Measurements from ENCODE around the gene MYL11. TPM values are rescaled to one million over a fixed set of nuclear protein-coding genes. Genes with fewer than 3 reads are reported as not detected.

MYL11 gene
- total RNA-seq, 2 experiments from 2014 or later: 0.67 to 0.86 TPM

DNA sequence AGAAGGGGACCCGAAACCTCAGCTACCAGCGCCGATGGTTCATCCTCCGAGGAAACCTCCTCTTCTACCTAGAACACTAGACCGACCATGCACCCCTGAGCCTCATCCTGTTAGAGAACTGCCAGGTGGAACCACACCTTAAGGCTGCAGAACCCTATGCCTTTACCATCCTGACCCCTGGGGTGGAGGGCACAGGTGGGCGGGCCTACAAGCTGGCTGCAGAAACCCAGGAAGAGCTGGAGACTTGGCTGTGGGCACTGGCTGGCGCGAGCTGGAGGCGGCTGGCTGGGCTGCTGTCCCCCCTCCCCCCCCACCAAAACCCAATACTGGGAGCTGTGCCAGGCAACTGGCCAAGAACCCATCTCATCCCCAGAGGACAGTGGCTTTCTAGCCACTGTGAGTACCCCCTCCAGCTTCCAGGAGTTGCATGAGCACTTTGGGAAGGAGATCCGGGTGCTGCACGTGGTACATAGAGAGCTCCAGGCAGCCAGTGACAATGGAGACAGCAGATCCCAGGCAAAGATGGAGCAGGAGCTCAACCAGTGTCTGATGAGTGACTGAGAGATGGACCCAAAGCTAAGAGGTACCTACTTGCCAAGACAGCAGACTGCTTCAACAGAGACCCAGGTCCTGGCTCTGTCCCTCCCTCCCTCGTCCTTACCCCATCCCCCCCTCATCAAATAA is 18.1 kb upstream of the MYL11 start:
- H3K9me3 Mint-ChIP-seq: no peaks in the 10 kb centered on the region
- H3K4me1 Mint-ChIP-seq (ENCODE audit: low read depth): peaks cover 36% of the 10 kb centered on the region
- H3K4me3 Mint-ChIP-seq: peak overlapping the region; percentile 94
- no peaks in the 10 kb centered on the region for H3K27me3 Mint-ChIP-seq (ENCODE audit: low read depth)
- CTCF ChIA-PET: interaction anchor here (0.9 kb wide), 1 partner anchor 53 kb away, joined by 3 read pairs; no protein-coding TSS in a partner anchor
- peak overlapping the region; percentile 96 for H3K27ac Mint-ChIP-seq
- H3K36me3 Mint-ChIP-seq (ENCODE audit: low read depth): peaks cover 22% of the 10 kb centered on the region
- DNase-seq: no peak
- intact Hi-C loops (cut with micrococcal nuclease): no loop called here

DNA sequence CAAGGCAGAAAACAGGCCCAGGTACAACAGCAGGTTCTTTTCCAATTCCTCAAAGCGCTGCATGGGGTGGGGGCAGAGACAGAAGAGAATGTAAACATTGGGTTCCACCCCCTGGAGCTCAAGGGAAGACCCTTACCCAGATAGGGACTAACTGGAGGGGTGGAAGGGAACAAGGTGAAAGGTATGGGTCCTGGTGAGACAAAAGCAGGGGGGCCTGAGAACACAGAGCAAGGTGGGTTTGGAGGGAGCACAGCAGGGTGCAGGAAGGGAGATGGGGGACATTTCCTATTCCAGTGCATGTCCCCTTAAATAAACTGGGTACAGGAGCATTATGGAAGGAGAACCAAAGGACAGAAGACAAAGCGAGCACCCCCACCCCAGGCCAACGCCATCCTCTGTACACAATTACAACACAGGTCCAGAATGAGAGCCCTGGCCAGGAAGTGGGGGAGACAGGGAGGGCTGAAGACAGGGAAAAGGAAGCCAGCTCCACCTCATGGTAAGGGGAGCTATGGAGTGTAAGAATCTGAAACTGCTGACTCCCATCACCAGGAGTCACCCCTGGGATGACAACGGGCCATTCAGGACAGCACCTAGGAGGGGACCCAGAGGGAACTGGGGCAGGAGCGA is 17.4 kb upstream of the MYL11 start:
- no peak for DNase-seq
- no peak overlapping the region for H3K4me3 Mint-ChIP-seq
- no peaks in the 10 kb centered on the region for H3K27me3 Mint-ChIP-seq (ENCODE audit: low read depth)
- peaks cover 35% of the 10 kb centered on the region for H3K4me1 Mint-ChIP-seq (ENCODE audit: low read depth)
- H3K36me3 Mint-ChIP-seq (ENCODE audit: low read depth): peaks cover 20% of the 10 kb centered on the region
- peak overlapping the region; percentile 66 for H3K27ac Mint-ChIP-seq
- CTCF ChIA-PET: interaction anchor here (0.9 to 1.9 kb wide), 2 partner anchors 10 to 52 kb away, joined by 3 to 7 read pairs; no protein-coding TSS in a partner anchor
- H3K9me3 Mint-ChIP-seq: no peaks in the 10 kb centered on the region
- intact Hi-C loops (cut with micrococcal nuclease): no loop called here

DNA sequence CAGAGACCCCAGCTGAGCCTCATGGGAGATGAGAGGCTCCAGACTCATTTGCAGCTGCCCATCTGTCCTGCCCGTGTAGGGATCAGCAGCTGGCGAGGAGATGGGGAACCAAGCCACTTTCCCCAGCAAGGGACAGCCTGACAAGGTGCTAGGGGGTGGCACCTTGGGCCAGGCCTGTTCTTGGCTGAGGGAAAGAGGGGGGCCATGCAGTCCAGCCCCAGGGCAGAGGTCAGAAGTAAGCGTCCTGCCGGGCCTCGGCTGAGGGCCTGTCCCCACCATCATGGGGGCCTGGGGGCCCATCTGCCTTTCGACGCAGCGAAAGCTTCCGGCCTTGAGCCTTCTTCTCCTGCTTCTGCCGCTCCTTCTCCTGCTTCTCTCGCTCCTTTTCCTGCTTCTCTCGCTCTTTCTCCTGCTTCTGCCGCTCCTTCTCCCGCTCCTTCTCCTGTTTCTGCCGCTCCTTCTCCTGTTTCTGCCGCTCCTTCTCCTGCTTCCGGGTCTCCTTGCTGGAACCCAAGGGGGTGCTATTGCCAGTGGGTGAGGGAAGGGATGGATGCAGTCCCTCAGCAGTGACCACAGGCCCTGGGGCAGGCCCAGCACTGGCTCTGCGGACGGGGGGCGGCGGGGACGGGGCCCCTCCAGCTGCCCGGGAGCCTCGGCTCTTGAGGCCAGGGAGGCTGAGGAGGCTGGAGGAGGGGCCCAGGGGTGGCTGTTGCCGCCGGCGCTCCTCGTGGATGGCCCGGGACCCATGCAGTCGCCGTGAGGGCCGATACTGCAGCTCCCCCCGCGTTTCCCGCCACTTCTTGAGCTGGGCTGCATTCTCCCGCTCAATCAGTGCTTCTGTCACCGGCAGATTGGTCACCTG is 16.7 kb upstream of the MYL11 start:
- no peaks in the 10 kb centered on the region for H3K27me3 Mint-ChIP-seq (ENCODE audit: low read depth)
- peaks cover 20% of the 10 kb centered on the region for H3K36me3 Mint-ChIP-seq (ENCODE audit: low read depth)
- peaks cover 31% of the 10 kb centered on the region for H3K4me1 Mint-ChIP-seq (ENCODE audit: low read depth)
- intact Hi-C loops (cut with micrococcal nuclease): no loop called here
- no peak overlapping the region for H3K4me3 Mint-ChIP-seq
- CTCF ChIA-PET: interaction anchor here (1.9 kb wide), 1 partner anchor 9 kb away, joined by 7 read pairs; no protein-coding TSS in a partner anchor
- no peak for DNase-seq
- peak overlapping the region; percentile 66 for H3K27ac Mint-ChIP-seq
- H3K9me3 Mint-ChIP-seq: no peaks in the 10 kb centered on the region

DNA sequence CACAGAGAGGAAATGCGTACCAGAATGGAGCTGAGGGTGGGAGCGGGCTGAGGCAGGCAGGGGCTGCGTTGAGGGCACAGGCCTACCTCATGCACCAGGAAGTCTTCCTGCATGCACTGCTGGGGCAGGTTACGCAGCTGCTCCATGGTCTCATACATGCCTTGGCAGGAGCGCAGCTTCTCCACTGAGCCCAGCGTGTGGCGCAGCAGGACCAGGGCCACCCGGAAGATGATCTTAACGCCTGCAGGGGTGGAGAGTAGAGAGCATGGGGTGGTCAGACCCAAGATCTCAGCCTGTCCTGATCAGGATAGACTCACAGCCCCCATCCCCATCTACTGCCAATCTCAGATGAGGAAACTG is 16.0 kb upstream of the MYL11 start:
- Mint-ChIP-seq H3K27me3 (ENCODE audit: low read depth) (no peaks in the 10 kb centered on the region), H3K9me3 (no peaks in the 10 kb centered on the region), H3K4me1 (ENCODE audit: low read depth) (peaks cover 26% of the 10 kb centered on the region), H3K27ac (no peak overlapping the region), H3K4me3 (no peak overlapping the region), H3K36me3 (ENCODE audit: low read depth) (peaks cover 17% of the 10 kb centered on the region)
- intact Hi-C loops (cut with micrococcal nuclease): no loop called here
- DNase-seq: no peak
- CTCF ChIA-PET: interaction anchor here (1.9 kb wide), 1 partner anchor 9 kb away, joined by 7 read pairs; no protein-coding TSS in a partner anchor

- CTCF ChIA-PET: interaction anchor here (1.9 kb wide), 1 partner anchor 8 kb away, joined by 7 read pairs; no protein-coding TSS in a partner anchor
- no peaks in the 10 kb centered on the region for H3K9me3 Mint-ChIP-seq
- H3K27ac Mint-ChIP-seq: peak overlapping the region; percentile 61
- no peak for DNase-seq
- intact Hi-C loops (cut with micrococcal nuclease): no loop called here
- H3K4me3 Mint-ChIP-seq: no peak overlapping the region
- H3K4me1 Mint-ChIP-seq (ENCODE audit: low read depth): peaks cover 20% of the 10 kb centered on the region
- peaks cover 16% of the 10 kb centered on the region for H3K36me3 Mint-ChIP-seq (ENCODE audit: low read depth)
- no peaks in the 10 kb centered on the region for H3K27me3 Mint-ChIP-seq (ENCODE audit: low read depth)
Measured at GRCh38 chr16:30358990-30359870, 15.4 kb upstream of the MYL11 start.

DNA sequence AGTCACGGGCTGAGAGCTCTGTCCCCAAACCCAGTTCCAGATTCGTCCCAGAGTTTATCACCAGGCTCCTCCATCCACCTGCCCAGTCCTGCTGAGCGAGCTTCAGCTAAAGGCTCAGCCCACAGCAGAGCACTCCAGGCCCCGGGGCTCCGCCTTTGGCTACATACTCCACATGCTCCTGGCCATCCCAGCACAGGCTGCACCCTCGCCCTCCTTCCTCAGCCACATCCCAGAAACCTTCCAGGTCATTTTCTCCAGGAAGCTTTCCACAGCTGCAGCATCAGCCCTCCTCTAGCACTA is 14.8 kb upstream of the MYL11 start:
- CTCF ChIA-PET: no interaction called here
- Mint-ChIP-seq H3K36me3 (ENCODE audit: low read depth) (peaks cover 13% of the 10 kb centered on the region), H3K27me3 (ENCODE audit: low read depth) (no peaks in the 10 kb centered on the region), H3K27ac (no peak overlapping the region), H3K4me1 (ENCODE audit: low read depth) (peaks cover 16% of the 10 kb centered on the region), H3K9me3 (no peaks in the 10 kb centered on the region), H3K4me3 (no peak overlapping the region)
- intact Hi-C loops (cut with micrococcal nuclease): no loop called here
- DNase-seq: no peak

GRCh38 chr16:30361180-30361579 is 13.4 kb upstream of the MYL11 start:
- intact Hi-C loops (cut with micrococcal nuclease): no loop called here
- H3K4me3 Mint-ChIP-seq: no peak overlapping the region
- H3K9me3 Mint-ChIP-seq: no peaks in the 10 kb centered on the region
- no peaks in the 10 kb centered on the region for H3K27me3 Mint-ChIP-seq (ENCODE audit: low read depth)
- no peak overlapping the region for H3K27ac Mint-ChIP-seq
- peaks cover 19% of the 10 kb centered on the region for H3K4me1 Mint-ChIP-seq (ENCODE audit: low read depth)
- H3K36me3 Mint-ChIP-seq (ENCODE audit: low read depth): peaks cover 19% of the 10 kb centered on the region
- CTCF ChIA-PET: no interaction called here
- no peak for DNase-seq

DNA sequence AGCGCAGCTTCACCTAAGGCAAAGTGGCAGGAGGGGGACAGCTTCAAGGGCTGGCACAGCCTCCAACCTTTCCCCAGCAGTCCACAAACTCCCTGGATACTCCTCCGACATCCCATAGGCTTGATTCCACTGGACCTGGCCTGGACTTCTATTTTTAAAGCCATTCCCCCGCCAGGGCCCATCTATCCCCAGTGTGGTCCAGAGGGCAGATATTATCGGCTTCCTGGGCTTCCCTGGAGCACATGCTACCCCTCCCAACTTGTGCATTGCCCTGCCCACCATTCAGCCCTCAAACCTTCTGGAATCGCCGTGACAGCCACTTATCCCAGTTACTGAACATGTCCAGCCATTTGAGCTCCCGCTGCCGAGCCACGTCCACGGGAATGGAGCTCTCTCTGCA is 9.4 kb upstream of the MYL11 start:
- H3K9me3 Mint-ChIP-seq: no peaks in the 10 kb centered on the region
- H3K27me3 Mint-ChIP-seq (ENCODE audit: low read depth): no peaks in the 10 kb centered on the region
- peaks cover 23% of the 10 kb centered on the region for H3K36me3 Mint-ChIP-seq (ENCODE audit: low read depth)
- H3K4me1 Mint-ChIP-seq (ENCODE audit: low read depth): peaks cover 30% of the 10 kb centered on the region
- CTCF ChIA-PET: interaction anchor here (0.8 to 1.2 kb wide), 2 partner anchors 20 to 44 kb away, joined by 4 read pairs; no protein-coding TSS in a partner anchor
- H3K27ac Mint-ChIP-seq: no peak overlapping the region
- intact Hi-C loops (cut with micrococcal nuclease): no loop called here
- no peak for DNase-seq
- H3K4me3 Mint-ChIP-seq: no peak overlapping the region

DNA sequence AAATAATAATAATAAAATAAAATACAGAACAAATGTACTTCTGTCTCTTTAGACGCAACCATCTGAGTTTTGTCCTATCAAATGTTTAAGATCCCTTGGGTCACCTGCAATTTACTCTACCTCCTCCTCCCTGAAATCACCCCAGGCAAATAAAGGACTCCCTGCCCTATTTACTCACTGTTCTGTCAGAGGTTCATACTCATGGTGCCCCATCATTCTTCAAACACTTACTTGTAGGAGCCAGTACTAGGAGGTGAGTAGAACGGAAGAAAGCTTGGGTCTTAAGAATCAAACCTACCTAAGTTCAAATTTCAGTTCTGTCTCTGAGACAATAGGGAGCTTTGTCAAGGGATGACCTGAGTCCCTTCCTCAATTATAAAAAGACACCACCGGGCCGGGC is 8.1 kb upstream of the MYL11 start:
- Mint-ChIP-seq H3K36me3 (ENCODE audit: low read depth) (peaks cover 23% of the 10 kb centered on the region), H3K27ac (no peak overlapping the region)

GRCh38 chr16:30367349-30368009 is 7.1 kb upstream of the MYL11 start:
- Mint-ChIP-seq H3K4me3 (peak overlapping the region; percentile 94), H3K36me3 (ENCODE audit: low read depth) (peaks cover 19% of the 10 kb centered on the region), H3K27ac (peak overlapping the region; percentile 25), H3K9me3 (no peaks in the 10 kb centered on the region), H3K27me3 (ENCODE audit: low read depth) (no peaks in the 10 kb centered on the region), H3K4me1 (ENCODE audit: low read depth) (peaks cover 42% of the 10 kb centered on the region)
- DNase-seq: no peak
- intact Hi-C loops (cut with micrococcal nuclease): no loop called here
- CTCF ChIA-PET: interaction anchor here (1.1 to 2.4 kb wide), 2 partner anchors 10 to 248 kb away, joined by 3 to 7 read pairs; no protein-coding TSS in a partner anchor

More for the DNA sequence above, 8.1 kb upstream of the MYL11 start:
- no peaks in the 10 kb centered on the region for H3K27me3 Mint-ChIP-seq (ENCODE audit: low read depth)
- intact Hi-C loops (cut with micrococcal nuclease): no loop called here
- peaks cover 36% of the 10 kb centered on the region for H3K4me1 Mint-ChIP-seq (ENCODE audit: low read depth)
- CTCF ChIA-PET: interaction anchor here (2.4 kb wide), 1 partner anchor 9 kb away, joined by 7 read pairs; no protein-coding TSS in a partner anchor
- H3K4me3 Mint-ChIP-seq: peak overlapping the region; percentile 94
- DNase-seq: no peak
- no peaks in the 10 kb centered on the region for H3K9me3 Mint-ChIP-seq

GRCh38 chr16:30368122-30368791 is 6.3 kb upstream of the MYL11 start:
- H3K36me3 Mint-ChIP-seq (ENCODE audit: low read depth): peaks cover 18% of the 10 kb centered on the region
- peak overlapping the region; percentile 72 for H3K27ac Mint-ChIP-seq
- intact Hi-C loops (cut with micrococcal nuclease): no loop called here
- peak overlapping the region; percentile 94 for H3K4me3 Mint-ChIP-seq
- peaks cover 46% of the 10 kb centered on the region for H3K4me1 Mint-ChIP-seq (ENCODE audit: low read depth)
- no peaks in the 10 kb centered on the region for H3K9me3 Mint-ChIP-seq
- H3K27me3 Mint-ChIP-seq (ENCODE audit: low read depth): no peaks in the 10 kb centered on the region
- CTCF ChIA-PET: interaction anchor here (0.6 to 2.4 kb wide), 4 partner anchors 10 to 247 kb away, joined by 3 to 7 read pairs (median 4); no protein-coding TSS in a partner anchor
- DNase-seq: no peak
